ENCODE data around the gene IDH3G. TPM values are rescaled to one million over a fixed set of nuclear protein-coding genes. Genes with fewer than 3 reads are reported as not detected.

Gene IDH3G
- total and polyA plus RNA-seq, 2 experiments from 2014 or later = 41.4 to 49.0 TPM

- Mint-ChIP-seq H3K9me3 (no peaks in the 10 kb centered on the region), H3K4me3 (no peak overlapping the region), H3K4me1 (peaks cover 5% of the 10 kb centered on the region; the same call in 2 of the 3 replicates), H3K36me3 (ENCODE audit: low read depth) (no peaks in the 10 kb centered on the region), H3K27me3 (ENCODE audit: insufficient read depth, low read depth, poor library complexity) (peaks cover 6% of the 10 kb centered on the region), H3K27ac (no peak overlapping the region)
- Histone ChIP-seq H3K9me2 (ENCODE audit: insufficient read depth) (no peaks in the 10 kb centered on the region), H4K20me1 (replicated peaks; ENCODE audit: insufficient read depth) (no peaks in the 10 kb centered on the region), H2AFZ (no peak overlapping the region), H3F3A (replicated peaks; ENCODE audit: low read depth) (no peaks in the 10 kb centered on the region), H3K36me3 (ENCODE audit: insufficient read depth) (no peaks in the 10 kb centered on the region), H3K4me3 (no peak overlapping the region), H3K27ac (ENCODE audit: low read depth) (no peak overlapping the region), H3K4me1 (ENCODE audit: insufficient read depth) (no peaks in the 10 kb centered on the region), H3K27me3 (ENCODE audit: insufficient read depth) (no peaks in the 10 kb centered on the region), H3K4me2 (no peak overlapping the region), H3K79me2 (replicated peaks; ENCODE audit: insufficient read depth) (no peaks in the 10 kb centered on the region)
- DNase-seq (ENCODE audit: low spot score) (peak; percentile 58), ATAC-seq (peak; percentile 29)
- TF ChIP-seq EZH2 (IDR thresholded peaks at IDR 0.05; ENCODE audit: low read depth, unreplicated experiment) = no peak
- TF ChIP-seq POLR2AphosphoS5 (IDR thresholded peaks at IDR 0.05; ENCODE audit: low read depth) = no peak
- no peak for TF ChIP-seq ZNF462 (CRISPR knock-in tag; IDR thresholded peaks at IDR 0.05)
- TF ChIP-seq ZNF331 (CRISPR knock-in tag; IDR thresholded peaks at IDR 0.05; ENCODE audit: low read depth) = no peak
- no peak for TF ChIP-seq REST (IDR thresholded peaks at IDR 0.05; ENCODE audit: unreplicated experiment)
- no peak for TF ChIP-seq STAT1 (IDR thresholded peaks at IDR 0.05; ENCODE audit: unreplicated experiment)
- no peak for TF ChIP-seq CTCF (conservative IDR thresholded peaks at IDR 0.05; ENCODE audit: low read depth in 2 of 2)
- TF ChIP-seq EZH2phosphoT487 (IDR thresholded peaks at IDR 0.05; ENCODE audit: unreplicated experiment) = no peak
- no peak for TF ChIP-seq NANOG (IDR thresholded peaks at IDR 0.05; ENCODE audit: borderline replicate concordance)
- TF ChIP-seq ETS1 (IDR thresholded peaks at IDR 0.05) = no peak
- TF ChIP-seq CREB1 (CRISPR knock-in tag; IDR thresholded peaks at IDR 0.05; ENCODE audit: low read depth) = no peak
- TF ChIP-seq ZNF114 (CRISPR knock-in tag; IDR thresholded peaks at IDR 0.05) = no peak
- no peak for TF ChIP-seq JUNB (IDR thresholded peaks at IDR 0.05; ENCODE audit: unreplicated experiment)
Observed at GRCh38 chrX:153766871-153767673, 27.1 kb downstream of the IDH3G start.
